CD4-positive, alpha-beta T cell treated with Interleukin-17A for 4 hours (primary cell): ENCODE data around the gene CDK10.
"Not testable (repeated sequence)": the region's sequence is repeated elsewhere in the genome, so short reads cannot be mapped to it uniquely, and the experiment has no call there.

Experiments
- DNase-seq: peaks from one replicate; pipeline ENCODE4 v3.0.0-alpha.2; 2020; ENCODE audit warnings: mixed read lengths

The CDK10 gene

GRCh38 chr16:89668790-89669158 is 17.7 kb upstream of the CDK10 start:
- no peak for DNase-seq

GRCh38 chr16:89669755-89670154 is 16.7 kb upstream of the CDK10 start:
- no peak for DNase-seq

- DNase-seq = no peak
Observed at GRCh38 chr16:89670496-89671431, 15.7 kb upstream of the CDK10 start.

GRCh38 chr16:89671565-89671964 is 14.9 kb upstream of the CDK10 start:
- not testable (repeated sequence) for DNase-seq

GRCh38 chr16:89672177-89672941 is 14.1 kb upstream of the CDK10 start:
- DNase-seq = no peak

GRCh38 chr16:89678258-89678657 is 8.2 kb upstream of the CDK10 start:
- DNase-seq = no peak

GRCh38 chr16:89685916-89686315 is 573 bp upstream of the CDK10 start:
- no peak for DNase-seq

GRCh38 chr16:89687092-89687940 is 827 bp downstream of the CDK10 start:
- DNase-seq = no peak

GRCh38 chr16:89688395-89688794 is 1.9 kb downstream of the CDK10 start:
- DNase-seq = no peak

- DNase-seq = no peak
Observed at GRCh38 chr16:89689142-89689541, 2.7 kb downstream of the CDK10 start.

GRCh38 chr16:89689621-89690020 is 3.1 kb downstream of the CDK10 start:
- not testable (repeated sequence) for DNase-seq

GRCh38 chr16:89690392-89690901 is 4.0 kb downstream of the CDK10 start:
- DNase-seq = no peak

GRCh38 chr16:89691231-89691985 is 4.9 kb downstream of the CDK10 start:
- DNase-seq = no peak

- no peak for DNase-seq
Observed at GRCh38 chr16:89691986-89692569, 5.6 kb downstream of the CDK10 start.

- DNase-seq = no peak
Observed at GRCh38 chr16:89693289-89693731, 6.8 kb downstream of the CDK10 start.

- no peak for DNase-seq
Observed at GRCh38 chr16:89693931-89694783, 7.7 kb downstream of the CDK10 start.

GRCh38 chr16:89694784-89695085 is 8.2 kb downstream of the CDK10 start:
- not testable (repeated sequence) for DNase-seq

GRCh38 chr16:89695086-89695874 is 8.8 kb downstream of the CDK10 start:
- DNase-seq = no peak

- DNase-seq = no peak
Observed at GRCh38 chr16:89695875-89696669, 9.6 kb downstream of the CDK10 start.
